Measurements from ENCODE around the gene CLSTN3.

GRCh38 chr12:7190268-7191055 is 60.3 kb downstream of the CLSTN3 start:
- TF ChIP-seq SP1 (IDR thresholded peaks at IDR 0.05; ENCODE audit: low read depth, low read length) = no peak
- no peak for TF ChIP-seq TEAD4 (IDR thresholded peaks at IDR 0.05; ENCODE audit: low read depth, low read length)
- TF ChIP-seq YY1 (IDR thresholded peaks at IDR 0.05; ENCODE audit: low read depth, low read length) = no peak
- no peak for TF ChIP-seq CTCF (IDR thresholded peaks at IDR 0.05; ENCODE audit: control extremely low read depth in 1 of 3, insufficient read depth in 1 of 3, low read depth in 1 of 3, low read length in 3 of 3)
- no peak for TF ChIP-seq MAX (IDR thresholded peaks at IDR 0.05)
- no peak for TF ChIP-seq HDAC2 (IDR thresholded peaks at IDR 0.05; ENCODE audit: borderline replicate concordance in 1 of 2, low read depth in 2 of 2, low read length in 2 of 2)
- TF ChIP-seq BCL11A (IDR thresholded peaks at IDR 0.05; ENCODE audit: low read depth in 2 of 2, low read length in 2 of 2) = no peak
- TF ChIP-seq CHD1 (IDR thresholded peaks at IDR 0.05; ENCODE audit: low read depth, low read length) = no peak
- no peak for TF ChIP-seq EZH2 (IDR thresholded peaks at IDR 0.05; ENCODE audit: low read depth, low read length, severe bottlenecking)
- TF ChIP-seq SP2 (IDR thresholded peaks at IDR 0.05; ENCODE audit: low read length) = no peak
- TF ChIP-seq RAD21 (IDR thresholded peaks at IDR 0.05 in 1 of 2, conservative IDR thresholded peaks at IDR 0.05 in 1 of 2; ENCODE audit: low read depth in 2 of 2, low read length in 2 of 2) = no peak
